ENCODE measurements around the gene PTGER2.

PTGER2 gene

GRCh38 chr14:52342849-52343596, 28.9 kb downstream of the PTGER2 start:
- no peak for DNase-seq

- no peak for DNase-seq
These were observed 32.7 kb downstream of the PTGER2 start for GRCh38 chr14:52346778-52347177.

GRCh38 chr14:52348279-52348678, 34.2 kb downstream of the PTGER2 start:
- DNase-seq = no peak

GRCh38 chr14:52348776-52349175, 34.7 kb downstream of the PTGER2 start:
- no peak for DNase-seq

- no peak for DNase-seq
These were observed 35.6 kb downstream of the PTGER2 start for GRCh38 chr14:52349731-52350130.

- no peak for DNase-seq
These were observed 36.3 kb downstream of the PTGER2 start for GRCh38 chr14:52350445-52350844.

GRCh38 chr14:52351233-52352060, 37.3 kb downstream of the PTGER2 start:
- DNase-seq = no peak

- no peak for DNase-seq
These were observed 38.0 kb downstream of the PTGER2 start for GRCh38 chr14:52352061-52352491.

- no peak for DNase-seq
These were observed 38.5 kb downstream of the PTGER2 start for GRCh38 chr14:52352569-52352968.

GRCh38 chr14:52354242-52354641, 40.1 kb downstream of the PTGER2 start:
- DNase-seq = no peak

GRCh38 chr14:52355016-52355431, 40.9 kb downstream of the PTGER2 start:
- no peak for DNase-seq

- DNase-seq = no peak
These were observed 41.4 kb downstream of the PTGER2 start for GRCh38 chr14:52355526-52355925.

- no peak for DNase-seq
These were observed 41.9 kb downstream of the PTGER2 start for GRCh38 chr14:52356025-52356424.

GRCh38 chr14:52360831-52361230, 46.7 kb downstream of the PTGER2 start:
- no peak for DNase-seq

GRCh38 chr14:52363041-52363704, 49.1 kb downstream of the PTGER2 start:
- DNase-seq = no peak

- no peak for DNase-seq
These were observed 49.8 kb downstream of the PTGER2 start for GRCh38 chr14:52363961-52364360.

- no peak for DNase-seq
These were observed 51.0 kb downstream of the PTGER2 start for GRCh38 chr14:52365071-52365470.

GRCh38 chr14:52366796-52367315, 52.7 kb downstream of the PTGER2 start:
- no peak for DNase-seq

- DNase-seq = no peak
These were observed 55.2 kb downstream of the PTGER2 start for GRCh38 chr14:52369305-52369801.

- no peak for DNase-seq
These were observed 56.4 kb downstream of the PTGER2 start for GRCh38 chr14:52370406-52370935.

- DNase-seq = no peak
These were observed 63.8 kb downstream of the PTGER2 start for GRCh38 chr14:52377940-52378339.
